ENCODE measurements around the gene CCDC80.

CCDC80 gene

DNA sequence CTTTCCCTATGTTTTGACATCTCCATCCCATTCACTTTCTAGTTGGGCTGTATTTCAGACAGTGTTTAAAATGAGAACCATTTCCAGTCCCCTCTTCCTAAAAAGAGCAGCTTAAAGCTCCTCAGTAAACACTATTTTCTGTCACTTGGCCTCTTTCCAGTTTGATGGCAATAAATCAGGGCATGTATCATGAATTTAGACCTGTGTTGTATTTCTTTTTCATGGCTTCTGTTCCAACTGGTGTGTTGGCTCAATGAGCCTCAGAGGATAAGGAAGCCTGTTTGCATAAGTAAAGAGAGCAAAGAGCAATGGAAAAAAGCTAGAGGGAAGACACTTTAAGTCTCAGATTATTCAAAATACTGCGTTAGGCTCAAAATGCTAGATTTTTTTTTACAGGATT, 7.2 kb downstream of the CCDC80 start:
- no peak for DNase-seq (ENCODE audit: low read depth)

DNA sequence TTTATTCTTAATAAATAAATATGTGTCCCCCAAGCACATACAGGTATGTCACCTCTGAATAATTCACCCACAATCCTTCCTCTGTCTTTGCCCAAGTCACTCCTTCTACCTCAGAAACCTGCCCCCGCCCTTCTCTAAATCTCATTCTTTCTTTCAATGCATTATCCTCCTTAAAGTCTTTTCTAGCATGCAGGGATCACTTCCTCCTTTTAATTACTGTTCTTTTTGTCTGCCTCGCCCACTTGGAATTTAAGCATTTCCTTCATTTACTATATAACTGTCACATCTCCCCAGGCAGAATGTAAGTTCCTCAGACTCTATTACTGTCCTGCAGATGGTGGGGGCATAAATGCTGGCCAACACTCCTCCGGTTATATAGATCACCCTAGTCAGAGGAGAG, 7.8 kb downstream of the CCDC80 start:
- DNase-seq (ENCODE audit: low read depth): peak; percentile 43

DNA sequence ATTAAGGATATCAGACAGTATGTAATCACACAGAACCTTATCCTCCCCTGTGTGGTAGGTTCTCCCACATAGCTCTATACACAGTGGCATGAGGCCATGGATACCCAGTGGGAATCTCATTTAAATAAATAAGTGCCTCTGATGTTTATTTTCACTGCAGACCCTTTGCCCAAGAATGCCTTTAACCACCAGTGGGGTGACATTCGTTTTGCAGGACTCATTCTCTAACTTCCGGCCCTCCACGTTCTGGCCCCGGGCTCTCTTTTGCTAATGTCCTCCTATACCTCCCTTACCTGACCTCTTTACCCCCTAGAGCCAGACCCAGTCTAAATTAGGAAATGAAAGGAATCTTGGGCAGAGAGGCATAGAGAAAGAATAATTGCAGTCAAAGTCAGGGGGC, 8.3 kb downstream of the CCDC80 start:
- no peak for DNase-seq (ENCODE audit: low read depth)

DNA sequence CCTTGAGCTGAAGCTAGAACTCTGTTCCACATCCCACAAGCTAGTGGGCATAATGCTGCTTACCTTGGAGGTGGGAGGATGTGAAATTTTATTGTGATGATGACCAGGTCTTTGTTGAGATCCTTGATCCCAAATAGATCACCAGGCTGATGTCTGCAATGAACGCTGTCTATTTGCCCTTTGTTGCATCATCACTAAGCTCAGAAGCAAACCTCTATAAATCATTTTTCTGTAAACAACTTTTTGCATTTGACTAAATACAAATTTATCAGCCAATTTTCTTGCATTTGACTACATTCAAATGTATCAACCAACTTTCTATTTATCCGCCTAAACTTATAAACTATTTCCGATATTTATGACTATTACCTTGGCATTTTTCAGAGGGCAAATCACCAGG, 9.7 kb downstream of the CCDC80 start:
- no peak for DNase-seq (ENCODE audit: low read depth)

DNA sequence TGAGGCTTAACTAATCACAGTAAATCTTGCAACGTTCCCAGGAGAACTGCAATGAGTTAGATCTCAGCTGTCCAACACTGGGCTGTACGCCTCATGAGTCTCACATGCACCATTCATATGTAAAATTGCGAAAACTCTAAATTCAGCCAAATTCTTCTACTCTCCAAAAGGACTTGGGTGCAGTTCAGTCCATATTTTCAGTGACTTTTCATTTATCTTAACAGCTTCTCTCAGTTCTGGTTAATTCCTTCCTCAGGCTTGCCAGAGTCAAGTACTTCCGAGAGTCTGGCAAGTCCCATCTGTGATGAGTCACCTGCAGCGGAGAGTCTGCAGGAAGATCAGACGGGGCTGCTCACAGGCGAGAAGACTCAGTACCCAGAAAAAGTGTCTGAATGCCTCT, 11.5 kb downstream of the CCDC80 start:
- DNase-seq (ENCODE audit: low read depth): peak; percentile 87

DNA sequence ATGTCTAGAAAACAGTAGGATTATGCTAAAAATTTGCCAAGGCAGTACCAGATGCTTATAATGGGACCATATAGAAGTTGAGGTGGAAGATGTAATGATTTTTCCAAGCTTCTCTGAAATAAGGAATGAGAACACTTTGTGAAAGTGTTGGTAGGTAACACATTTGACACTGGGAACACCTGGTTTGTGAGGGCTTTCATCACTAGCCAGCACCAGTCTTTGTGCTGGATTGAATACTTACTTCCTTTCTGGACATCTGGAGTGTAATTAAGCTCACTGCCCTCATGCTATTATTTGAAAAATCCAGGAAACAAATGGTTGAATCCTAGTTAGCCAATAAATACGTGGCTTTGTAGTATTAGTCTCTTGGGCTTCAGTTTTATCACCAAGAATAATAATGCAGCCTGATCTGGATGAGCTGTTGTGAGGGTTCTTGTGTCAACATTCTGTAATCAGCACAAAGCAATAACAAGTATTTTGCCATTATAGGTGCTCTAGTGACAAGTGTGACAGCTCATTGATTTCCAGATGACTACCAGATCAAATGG, 12.9 kb downstream of the CCDC80 start:
- no peak for DNase-seq (ENCODE audit: low read depth)

DNA sequence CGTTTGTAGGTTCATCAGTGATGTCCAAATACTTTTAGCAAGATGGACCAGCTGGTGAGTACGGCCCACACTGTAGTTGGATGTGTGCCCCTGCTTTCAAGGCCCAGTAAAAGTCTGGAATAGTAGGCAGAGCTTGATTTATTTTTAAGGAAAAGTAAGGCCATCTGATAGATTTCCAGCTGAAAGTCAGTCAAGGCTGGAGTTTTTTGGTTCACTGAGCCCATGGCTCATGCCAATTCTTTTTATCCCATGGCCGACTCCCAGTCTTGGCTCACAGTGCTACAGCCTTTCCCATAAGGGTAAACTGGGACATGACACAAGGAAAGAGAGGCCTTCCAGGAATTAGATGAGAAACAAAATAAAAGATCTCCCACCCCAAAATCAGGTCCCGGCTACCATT, 13.5 kb downstream of the CCDC80 start:
- no peak for DNase-seq (ENCODE audit: low read depth)

DNA sequence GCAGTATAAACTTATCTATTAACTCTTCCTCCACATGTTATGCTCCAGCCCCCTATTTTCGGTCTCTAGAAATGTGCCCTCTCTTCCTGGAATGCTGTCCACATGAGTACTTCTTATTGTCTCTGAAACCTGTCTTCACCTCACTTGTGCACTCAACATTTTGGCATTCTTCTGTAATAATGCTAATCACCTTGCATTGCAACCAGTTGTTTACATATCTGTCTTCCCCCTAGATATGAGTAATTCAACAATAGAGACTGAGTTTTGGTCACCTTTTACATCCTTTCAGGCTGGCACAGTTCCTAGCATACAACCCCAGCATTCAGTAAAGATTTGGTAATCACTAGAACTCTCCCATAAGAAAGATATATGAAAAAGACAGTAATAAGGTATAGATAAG, 17.2 kb downstream of the CCDC80 start:
- no peak for DNase-seq (ENCODE audit: low read depth)

DNA sequence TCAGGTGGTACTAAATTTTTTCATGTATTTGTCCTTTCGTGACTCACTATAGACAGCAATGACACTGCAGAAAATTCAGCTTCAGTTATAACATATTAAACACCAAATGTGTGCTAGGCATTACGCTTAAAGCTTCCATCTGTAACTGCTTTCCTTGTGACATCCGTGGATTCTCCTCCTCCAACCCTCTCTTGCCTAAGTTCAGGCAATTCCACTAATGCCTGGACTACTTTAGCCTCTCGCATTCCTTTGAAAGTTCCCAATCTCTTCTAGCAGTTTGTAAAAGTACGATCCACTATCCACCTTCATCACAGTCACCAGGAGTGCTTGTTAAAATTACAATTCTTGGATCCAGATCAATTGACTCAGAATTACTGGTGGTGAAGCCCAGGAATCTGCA, 17.7 kb downstream of the CCDC80 start:
- no peak for DNase-seq (ENCODE audit: low read depth)

DNA sequence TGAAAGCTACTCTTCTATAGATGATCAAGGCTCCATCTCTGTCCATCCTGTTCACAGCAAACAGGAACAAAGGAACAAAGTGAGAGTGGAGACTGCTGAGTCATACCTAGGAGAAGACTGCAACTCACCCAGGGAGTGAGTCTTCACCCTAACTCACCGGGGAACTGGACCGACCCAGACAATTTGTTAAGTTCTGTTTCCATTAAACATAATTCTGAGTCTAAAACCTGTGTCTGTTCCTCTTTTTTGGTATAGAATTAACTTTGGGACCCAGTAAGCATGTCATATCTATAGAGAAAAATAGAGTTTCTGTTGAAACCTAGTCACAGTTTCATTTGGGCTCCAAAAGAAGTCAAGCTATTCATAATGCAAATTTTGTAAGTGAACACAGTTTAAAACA, 21.6 kb downstream of the CCDC80 start:
- DNase-seq (ENCODE audit: low read depth): peak; percentile 49

DNA sequence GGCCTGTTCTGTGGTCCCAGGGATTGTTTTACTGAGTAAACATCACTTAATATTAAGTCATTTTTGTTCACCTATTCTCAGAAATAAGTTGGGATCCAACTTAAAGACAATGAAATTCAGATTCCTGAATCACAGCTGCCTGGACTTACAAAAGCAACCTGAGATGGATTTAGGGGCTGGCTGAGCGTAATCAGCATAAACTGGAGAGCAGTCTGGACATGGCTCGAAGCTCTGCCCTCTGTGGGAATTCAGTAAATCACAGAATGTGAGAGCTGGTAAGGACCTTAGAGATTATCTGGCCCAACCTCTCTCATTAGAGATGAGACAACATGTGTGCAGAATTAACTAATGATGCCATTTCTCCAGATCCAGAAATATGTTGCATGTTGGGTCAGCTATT, 23.7 kb downstream of the CCDC80 start:
- DNase-seq (ENCODE audit: low read depth): no peak

DNA sequence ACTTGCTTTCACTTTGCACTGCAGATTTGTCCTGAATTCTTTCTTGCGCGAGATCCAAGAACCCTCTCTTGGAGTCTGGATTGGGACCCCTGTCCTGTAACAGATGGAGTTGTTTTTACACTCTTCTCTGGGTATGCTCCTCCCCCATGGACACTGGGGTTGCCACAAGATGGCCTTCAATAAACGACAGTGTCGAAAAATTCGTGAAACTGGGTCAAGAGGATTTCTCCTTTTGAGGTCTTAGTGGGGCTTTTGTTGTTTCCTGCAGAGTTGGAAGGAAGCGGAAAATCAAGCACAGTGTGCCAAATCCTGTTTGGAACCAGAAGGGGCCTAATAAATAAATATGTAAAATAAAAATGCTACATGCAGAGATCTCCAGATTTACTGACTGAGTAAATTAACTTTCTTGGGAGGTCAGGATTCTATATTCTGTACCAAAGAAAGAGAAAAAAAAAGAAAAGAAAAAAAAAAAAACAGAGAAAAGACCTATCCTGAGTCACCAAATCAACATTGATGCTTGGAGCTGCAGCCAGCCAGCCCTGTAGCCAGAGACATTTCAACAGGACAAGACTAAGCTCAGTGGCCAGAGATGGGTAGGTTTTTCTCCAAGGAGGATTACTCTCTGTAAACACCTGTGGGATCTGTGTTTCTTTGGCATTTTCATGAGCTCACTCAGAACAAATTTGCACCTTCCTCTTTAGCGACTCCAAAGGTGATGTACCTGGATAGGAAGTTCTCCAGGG, 24.8 kb downstream of the CCDC80 start:
- DNase-seq (ENCODE audit: low read depth): no peak

DNA sequence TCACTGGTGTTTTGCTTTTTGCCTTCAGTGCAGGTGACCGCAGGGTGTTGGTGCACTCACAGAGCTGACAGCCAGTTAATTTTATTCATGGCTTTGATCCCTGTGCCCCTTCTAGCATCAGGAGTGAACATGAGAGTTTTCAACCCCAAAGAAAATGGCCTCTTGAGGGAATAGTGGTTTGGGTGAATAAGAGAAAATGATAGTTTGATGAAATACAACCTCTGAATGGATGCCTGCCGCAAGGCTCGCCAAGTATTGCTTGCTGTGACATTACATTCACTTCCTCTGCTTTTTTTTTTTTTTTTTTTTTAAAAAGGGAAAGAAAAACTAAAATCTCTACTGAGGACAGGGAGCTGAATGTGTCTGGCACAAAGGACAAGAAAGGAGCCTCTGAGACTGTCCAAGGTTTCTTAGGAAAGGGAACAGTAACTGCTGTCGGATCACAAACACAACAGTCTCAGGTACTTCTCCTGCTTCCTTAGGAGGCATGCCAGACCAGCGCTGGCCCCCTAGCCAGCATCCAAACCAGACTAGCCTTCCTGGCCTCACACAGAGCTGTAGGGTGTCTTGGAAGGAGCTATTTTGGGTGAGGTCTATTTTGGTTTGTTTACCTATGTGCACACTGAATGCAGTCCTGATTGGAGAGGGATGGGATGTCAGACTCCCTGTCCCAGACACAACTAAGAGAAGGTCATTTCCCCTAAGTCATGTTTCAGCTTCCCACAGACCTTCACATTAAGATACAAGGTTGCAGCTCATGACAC, 29.0 kb downstream of the CCDC80 start:
- DNase-seq (ENCODE audit: low read depth): no peak

DNA sequence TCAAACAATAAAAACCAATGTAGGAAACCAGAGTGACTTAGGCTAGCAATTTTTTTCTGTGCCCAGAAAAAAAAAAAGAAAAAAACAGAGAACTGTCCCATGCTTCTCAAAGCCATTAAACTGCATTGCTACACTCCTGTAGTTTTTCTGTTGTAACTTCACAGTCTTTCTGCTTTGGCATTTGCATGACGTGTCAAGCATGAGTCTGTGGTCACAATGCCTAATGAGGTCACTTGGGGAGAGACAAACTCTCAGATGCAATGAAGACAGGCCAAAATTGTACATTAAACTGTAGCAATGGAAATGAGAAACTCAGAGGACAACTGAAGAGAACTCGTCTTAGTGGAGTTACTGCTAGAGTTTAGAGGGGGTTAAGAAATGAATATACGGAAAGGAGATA, 30.8 kb downstream of the CCDC80 start:
- peak; percentile 54 for DNase-seq (ENCODE audit: low read depth)

DNA sequence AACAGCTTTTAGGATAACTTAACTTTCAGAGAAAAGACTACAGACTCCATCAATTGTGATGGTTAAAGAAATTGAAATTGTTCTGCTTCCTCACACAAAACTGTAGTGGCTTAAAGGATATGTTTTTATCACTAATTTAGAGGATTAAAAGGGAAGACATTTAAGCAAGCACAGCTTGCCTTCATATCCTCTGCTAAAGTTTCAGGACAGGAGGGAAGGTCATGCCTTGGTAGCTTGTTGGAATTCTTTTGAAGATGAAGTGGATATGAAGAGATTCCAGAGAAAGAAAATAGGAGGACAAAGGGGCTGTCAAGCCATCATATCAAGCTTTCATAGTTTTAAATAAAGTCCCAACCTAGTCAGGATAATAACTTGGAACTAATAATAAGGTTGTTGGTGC, 33.1 kb downstream of the CCDC80 start:
- DNase-seq (ENCODE audit: low read depth): no peak

DNA sequence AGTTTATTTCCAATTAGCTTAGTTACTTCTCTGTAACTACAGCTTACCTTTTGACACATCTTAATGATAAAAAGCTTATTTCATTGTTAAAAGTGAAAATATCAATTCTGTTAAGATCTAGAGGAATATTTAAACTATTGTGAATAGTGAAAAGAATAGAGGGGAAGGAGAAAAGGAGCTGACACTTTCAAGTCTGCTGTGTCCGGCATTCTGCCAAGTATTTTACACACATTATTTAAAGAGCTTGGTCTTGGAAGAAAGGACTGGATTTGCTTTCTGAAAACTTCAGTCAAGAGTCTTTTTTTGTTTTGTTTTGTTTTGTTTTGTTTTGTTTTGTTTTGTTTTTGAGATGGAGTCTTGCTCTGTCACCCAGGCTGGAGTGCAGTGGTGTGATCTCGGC, 34.8 kb downstream of the CCDC80 start:
- no peak for DNase-seq (ENCODE audit: low read depth)

DNA sequence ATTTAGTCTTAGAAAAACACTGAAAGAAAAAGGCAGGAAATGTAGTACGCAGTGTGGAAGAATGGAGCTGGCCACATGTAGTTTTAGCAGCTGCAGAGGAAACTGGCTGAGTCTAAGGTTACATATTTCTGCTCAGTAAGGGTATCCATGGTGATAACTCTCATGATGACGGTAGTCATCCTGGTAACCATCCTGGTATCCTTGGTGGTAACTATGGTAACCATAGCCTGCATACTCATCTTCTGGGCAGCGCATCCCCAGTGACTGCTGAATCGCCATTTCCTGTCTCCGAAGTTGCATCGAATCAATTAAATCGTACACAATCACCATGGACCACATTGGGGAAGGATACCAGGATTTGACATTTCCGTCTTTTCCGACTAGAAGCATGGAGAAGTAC, 35.7 kb downstream of the CCDC80 start:
- peak; percentile 96 for DNase-seq (ENCODE audit: low read depth)

DNA sequence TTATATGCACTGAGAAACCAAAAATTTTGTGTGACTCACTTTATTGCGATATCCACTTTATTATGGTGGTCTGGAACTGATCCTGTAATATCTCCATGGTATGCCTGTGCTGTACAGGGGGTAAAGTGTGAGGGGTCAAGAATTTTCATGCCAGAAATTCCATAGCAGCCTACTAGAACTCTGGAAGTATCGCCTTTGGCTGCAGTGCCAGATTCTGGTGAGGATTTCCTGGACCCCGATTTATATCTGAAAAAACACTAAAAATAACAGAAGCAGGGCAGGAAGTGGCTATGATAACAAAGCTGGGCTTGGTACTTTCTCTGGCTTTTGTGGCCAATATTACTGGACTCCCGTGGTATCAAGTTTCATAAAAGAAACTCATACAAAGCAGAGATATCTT, 36.4 kb downstream of the CCDC80 start:
- DNase-seq (ENCODE audit: low read depth): peak; percentile 98

DNA sequence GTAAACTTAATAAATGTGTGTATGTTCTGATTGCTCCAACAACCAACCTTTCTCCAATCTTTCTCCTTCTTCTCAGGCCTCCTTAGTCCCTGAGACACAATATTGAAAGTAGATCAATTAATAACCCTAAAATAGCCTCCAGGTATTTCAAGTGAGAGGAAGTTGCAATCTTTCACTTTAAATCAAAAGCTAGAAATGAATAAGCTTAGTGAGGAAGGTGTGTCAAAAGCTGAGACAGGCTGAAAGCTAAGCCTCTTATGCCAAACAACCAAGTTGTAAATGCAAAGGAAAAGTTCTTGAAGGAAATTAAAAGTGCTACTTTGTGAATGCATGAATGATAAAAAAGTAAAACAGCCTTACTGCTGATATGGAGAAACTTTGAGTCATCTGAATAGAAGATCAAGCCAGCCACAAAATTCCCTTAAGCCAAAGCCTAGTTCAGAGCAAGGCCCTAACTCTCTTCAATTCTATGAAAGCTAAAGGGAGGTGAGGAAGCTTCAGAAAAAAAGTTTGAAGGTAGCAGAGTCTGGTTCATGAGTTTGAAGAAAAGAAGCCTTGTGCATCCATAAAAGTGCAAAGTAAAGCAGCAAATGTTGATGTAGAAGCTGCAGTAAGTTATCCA, 38.6 kb downstream of the CCDC80 start:
- DNase-seq (ENCODE audit: low read depth): no peak

DNA sequence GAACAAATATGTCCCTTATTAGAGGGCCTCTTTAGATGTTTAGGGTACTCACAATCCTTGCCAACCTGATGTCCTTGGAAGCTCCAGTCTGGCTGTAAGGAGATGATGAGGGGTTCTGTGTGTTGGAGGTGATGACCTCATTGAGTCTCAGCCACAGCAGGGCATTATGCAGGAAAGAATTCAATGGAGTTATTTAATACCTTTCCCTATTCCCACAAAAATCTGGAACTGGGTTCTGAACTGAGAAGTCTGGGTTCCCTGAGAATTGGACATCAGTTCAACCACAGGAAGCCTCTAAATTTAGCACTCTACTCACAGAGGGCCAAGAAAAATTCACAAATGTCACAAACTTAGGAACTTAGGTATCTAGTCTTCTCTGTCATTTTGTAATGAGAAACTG, 42.2 kb downstream of the CCDC80 start:
- DNase-seq (ENCODE audit: low read depth): peak; percentile 58

DNA sequence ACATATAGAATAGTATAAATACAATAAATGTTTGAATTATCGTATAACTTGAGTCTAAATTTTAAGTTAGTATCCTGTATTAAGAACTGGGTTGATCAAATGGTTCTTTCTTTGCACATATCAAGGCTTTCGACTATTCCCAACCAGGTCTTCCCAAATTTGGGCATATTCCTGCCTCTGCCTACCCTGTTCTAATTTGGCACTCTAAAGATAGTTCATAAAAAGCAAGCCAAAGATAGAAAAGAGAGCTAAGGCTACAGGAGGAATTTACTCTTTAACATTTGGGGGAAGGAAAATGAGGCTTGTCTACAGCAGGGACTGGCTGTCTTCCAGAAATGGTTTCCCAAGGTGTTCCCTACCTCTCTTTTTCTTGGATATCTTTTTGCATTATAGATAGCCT, 43.0 kb downstream of the CCDC80 start:
- no peak for DNase-seq (ENCODE audit: low read depth)

DNA sequence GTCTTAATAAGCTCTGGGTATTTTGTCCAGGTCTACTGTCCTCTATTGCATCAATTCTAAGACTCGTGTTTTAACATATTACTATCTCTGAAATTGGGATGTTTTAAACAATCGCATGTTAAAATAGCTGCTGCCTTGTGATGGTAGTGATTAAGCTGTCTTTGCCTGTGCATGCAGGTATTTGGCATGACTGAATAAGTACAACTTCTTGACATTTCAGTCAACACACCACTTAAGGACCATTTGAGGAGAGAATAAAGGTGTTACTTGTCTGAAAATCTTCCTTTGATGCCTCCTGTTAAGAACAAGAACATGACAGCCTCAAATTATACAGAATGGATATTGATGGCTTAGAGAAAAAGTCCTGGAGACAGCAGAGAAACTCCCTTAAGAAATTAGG, 46.1 kb downstream of the CCDC80 start:
- DNase-seq (ENCODE audit: low read depth): no peak

DNA sequence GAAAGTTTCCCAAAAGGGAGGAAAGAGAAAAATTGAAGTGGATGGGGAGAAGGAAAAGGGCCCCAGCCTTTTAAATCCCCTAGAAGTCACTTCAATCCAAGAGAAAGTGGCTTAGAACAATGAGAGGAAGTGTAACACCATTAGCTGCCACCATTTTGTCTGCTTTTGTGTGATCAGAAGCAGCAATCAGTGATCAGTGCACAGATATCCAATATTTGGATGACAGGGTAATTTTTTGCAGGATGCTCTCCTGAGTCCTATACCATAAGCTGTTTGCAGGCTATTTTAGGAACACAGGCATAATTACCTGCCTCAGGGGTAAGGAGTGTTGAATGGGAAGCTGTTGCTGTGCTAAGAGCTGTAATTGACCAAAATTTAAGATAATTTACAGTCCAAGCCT, 47.7 kb downstream of the CCDC80 start:
- DNase-seq (ENCODE audit: low read depth): no peak

Measured in EH (cell line).